AG08396 (cell line): Measurements from ENCODE around the gene IRF4.

Source experiments
- DNase-seq: peaks from one replicate; pipeline ENCODE4 v3.0.0; 2012; ENCODE audit warnings: low spot score, mixed read lengths

IRF4 gene

DNA sequence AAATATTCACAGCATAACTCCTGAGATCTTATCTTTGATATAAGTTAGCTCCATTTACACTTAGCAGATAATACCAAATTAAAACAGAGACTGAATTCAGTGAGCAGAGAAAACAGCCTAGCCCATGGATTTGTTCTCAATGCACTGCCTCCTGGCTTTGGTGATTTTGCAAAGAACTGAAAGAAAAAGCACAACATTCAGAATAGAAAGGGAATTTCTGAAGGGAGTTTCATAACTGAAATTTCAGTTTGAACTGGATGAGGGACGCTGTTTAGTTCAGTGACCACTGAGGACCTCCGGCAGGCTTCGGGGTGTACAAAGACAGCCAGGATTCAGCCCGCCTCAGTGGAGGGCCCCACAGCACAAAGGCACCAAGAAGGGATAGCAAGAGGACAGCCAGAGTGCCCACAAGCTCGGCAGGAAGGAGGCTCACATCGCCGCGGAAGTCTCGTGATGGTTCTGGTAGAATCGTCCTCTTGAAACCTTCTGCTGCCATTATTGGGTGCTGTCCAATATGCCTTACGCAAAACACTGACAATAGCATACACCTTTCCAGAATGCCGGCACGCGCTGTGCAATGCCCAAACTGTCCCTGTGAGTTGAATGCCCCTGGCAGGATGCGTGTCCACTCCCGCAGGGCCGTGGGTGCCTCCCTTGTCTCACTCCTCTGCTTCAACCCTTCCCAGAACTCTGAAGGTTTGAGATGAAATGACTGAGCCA, 9.7 kb upstream of the IRF4 start:
- DNase-seq, result no peak

GRCh38 chr6:382883-383810, 8.4 kb upstream of the IRF4 start:
- no peak for DNase-seq

GRCh38 chr6:383856-384255, 7.7 kb upstream of the IRF4 start:
- DNase-seq, result no peak

DNA sequence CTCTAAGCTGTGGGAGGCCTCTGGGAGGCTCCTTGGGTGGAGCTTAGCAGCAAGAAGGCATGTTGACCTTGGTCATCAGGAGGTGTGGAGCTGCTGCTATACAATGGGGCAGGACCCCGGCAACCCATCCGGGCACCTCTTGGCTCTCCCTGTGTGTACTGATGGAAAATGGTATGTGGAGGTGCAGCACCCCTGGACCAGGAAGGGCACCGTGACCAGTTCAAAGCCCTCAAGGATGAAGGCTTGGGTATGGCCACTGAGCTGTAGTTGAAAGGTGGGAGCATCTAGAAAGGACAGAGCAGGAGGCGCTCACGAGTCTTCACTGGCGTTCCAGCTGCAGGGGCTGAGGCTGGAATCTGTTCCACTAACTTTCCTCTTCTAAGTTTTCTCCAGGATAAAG, 6.7 kb upstream of the IRF4 start:
- DNase-seq, result no peak

DNA sequence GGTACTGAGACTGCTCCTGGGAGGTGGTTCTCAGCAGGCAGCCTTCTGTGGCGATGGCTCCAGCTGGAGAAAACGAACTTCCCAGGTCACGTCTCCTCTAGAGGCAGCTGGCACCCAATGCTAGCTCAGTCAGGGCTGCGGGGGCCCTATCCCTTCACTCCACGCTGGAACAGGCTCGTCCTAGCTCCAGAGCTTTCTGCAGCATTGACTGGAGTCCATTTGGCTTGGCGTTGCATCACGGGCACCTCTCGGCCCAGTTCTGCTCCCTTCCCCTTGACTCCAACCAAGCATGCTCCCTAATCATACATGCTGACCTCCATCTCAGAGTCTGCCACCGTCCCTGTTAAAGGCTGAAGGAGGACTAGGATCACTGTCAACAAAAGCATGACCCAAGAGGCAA, 5.9 kb upstream of the IRF4 start:
- DNase-seq, result no peak

GRCh38 chr6:386688-387266, 4.8 kb upstream of the IRF4 start:
- no peak for DNase-seq

GRCh38 chr6:387293-387741, 4.2 kb upstream of the IRF4 start:
- peak; percentile 52 for DNase-seq

GRCh38 chr6:388202-388903, 3.2 kb upstream of the IRF4 start:
- DNase-seq, result no peak

DNA sequence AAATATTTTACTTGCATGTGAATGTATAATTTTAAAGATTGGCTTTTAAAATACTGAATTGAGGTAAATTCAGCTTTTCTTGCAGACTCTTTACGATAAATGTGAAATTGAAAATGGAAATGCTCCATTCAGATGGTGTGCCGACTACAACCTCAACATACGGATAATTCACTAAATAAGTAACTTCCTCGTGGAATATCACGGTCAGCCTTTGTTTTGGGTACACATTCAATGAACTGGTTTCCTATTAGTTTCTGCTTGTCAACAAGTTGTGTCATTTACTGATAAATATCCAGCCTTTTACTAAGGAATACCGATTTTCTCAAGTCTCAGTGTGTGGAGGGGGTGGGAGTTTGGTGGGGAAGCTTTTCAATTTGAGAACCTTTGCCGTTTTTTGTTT, 2.4 kb upstream of the IRF4 start:
- no peak for DNase-seq

GRCh38 chr6:389622-390021, 1.9 kb upstream of the IRF4 start:
- DNase-seq, result no peak

- DNase-seq, result no peak
These were observed 516 bp upstream of the IRF4 start for GRCh38 chr6:390914-391558.

DNA sequence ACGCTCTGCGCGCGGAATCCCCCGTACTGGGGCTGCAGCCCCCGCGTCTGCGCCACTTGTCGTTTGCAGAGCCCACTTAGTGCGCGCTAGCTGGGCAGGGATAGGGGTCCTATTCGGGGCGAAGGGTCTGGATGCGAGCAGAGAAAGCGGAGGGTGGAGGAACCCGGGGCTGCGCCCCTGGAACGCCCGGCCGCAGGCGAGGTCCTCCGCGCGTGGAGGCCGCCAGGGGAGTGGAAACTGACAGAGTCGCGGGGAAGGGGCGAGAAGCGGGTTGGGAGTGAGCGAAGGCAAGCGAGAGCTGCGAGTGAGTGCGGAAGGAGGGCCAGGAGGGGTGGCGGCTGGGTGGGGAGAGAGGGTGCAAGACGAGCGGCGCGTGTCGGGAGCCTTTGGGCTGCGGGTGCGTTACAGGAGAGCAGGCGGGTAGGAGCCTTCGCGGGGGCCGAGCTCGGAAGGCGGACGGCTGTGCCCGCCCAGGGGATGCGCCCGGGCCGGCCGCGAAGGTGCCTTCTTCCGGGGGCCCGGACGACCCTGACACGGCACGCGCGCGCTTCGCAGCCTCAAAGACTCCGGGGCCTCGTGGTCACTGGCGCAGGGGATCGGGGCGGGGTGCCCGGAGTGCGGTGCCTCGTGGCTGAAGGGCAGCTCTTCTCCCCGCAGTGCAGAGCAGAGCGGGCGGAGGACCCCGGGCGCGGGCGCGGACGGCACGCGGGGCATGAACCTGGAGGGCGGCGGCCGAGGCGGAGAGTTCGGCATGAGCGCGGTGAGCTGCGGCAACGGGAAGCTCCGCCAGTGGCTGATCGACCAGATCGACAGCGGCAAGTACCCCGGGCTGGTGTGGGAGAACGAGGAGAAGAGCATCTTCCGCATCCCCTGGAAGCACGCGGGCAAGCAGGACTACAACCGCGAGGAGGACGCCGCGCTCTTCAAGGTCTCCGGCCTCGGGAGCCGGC, 1.2 kb downstream of the IRF4 start:
- no peak for DNase-seq

DNA sequence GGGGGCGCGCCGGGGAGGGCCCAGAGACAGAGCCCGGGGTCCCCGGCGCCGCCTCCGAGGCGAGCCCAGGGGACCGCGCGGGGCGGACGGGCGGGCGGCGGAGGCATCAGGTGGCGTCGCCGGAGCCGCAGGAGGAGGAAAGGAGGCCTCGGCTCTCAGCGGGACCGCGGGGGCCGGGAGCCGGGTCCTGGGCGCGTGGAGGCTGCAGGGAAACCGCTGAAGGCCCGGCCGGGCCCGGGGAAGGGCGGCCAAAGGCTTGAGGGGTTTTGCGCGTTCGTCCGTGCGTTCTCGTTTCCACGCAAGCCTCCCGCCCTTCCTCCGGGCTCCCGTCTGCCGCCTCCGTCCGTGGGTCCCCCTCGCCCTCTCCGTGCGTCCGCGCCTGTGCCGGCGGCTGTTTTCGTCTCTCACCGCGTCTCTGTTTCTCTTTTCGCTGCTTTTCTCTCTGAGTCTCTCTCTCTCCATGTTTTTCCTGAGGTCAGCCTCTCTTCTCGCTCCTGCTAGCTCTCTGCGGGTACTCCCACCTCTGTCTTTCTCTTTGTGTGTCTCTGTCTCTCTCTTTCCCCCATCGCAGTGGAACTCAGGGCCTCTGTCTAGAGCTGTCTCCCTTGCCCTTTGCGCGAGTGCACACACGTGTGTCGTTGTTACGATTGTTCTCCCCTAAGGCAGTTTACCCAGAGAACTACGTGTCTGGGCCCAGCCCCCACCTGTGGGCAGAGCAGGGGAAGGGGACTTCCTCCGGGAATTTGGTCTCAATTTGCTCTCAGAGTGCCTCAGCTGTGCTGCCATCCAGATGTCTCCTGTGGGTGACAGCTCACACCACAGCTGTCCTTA, 2.1 kb downstream of the IRF4 start:
- no peak for DNase-seq

GRCh38 chr6:394641-395289, 3.2 kb downstream of the IRF4 start:
- no peak for DNase-seq

GRCh38 chr6:395432-396125, 4.0 kb downstream of the IRF4 start:
- no peak for DNase-seq

GRCh38 chr6:396126-396520, 4.6 kb downstream of the IRF4 start:
- no peak for DNase-seq

GRCh38 chr6:397056-397455, 5.5 kb downstream of the IRF4 start:
- no peak for DNase-seq

- no peak for DNase-seq
These were observed 6.1 kb downstream of the IRF4 start for GRCh38 chr6:397604-398003.

- no peak for DNase-seq
These were observed 6.5 kb downstream of the IRF4 start for GRCh38 chr6:398065-398464.
